Measurements from ENCODE around the gene GDF11. TPM values are rescaled to one million over a fixed set of nuclear protein-coding genes. Genes with fewer than 3 reads are reported as not detected.

Gene GDF11
- total RNA-seq, 1 donor from 2014 or later, result 52.4 TPM

DNA sequence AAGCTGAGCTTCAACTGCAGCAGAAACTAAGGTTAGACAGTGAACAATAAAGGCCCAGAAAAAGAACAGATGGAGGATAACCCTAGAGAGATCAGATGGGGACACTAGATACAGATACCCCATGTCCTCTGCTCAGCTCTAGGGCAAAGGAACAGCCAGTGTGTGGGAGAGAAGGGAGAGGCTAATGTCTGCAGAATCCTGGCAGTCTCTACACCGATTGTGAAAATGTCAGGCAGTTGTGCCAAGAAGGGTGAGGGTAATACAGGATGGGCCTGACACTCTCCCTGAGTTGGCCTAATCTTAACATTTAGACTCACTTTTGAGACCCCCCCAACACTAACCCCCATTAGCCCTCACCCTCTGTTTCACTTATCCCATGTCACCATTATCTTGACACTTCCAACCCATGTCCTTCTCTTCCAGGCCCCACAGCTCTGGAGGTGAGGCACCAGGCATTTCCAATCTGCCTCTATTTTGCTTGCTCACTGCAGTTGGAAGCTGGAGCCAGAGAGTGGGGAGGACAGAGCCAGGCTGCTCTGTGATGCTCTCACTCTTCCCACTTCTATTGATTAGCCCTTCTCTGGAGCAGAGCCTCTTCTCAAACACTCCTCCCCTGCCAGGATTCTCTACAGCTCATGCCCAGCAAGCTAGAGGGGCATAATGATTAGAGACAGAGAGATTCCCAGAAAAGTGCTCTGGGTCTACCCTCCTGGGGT is 30.1 kb upstream of the GDF11 start:
- Mint-ChIP-seq H3K9me3 (ENCODE audit: unreplicated experiment) (peaks cover 12% of the 10 kb centered on the region), H3K4me3 (ENCODE audit: unreplicated experiment) (peak overlapping the region; percentile 37), H3K27ac (ENCODE audit: unreplicated experiment) (no peak overlapping the region), H3K4me1 (ENCODE audit: low read depth, unreplicated experiment) (peaks cover 21% of the 10 kb centered on the region), H3K36me3 (ENCODE audit: unreplicated experiment) (no peaks in the 10 kb centered on the region), H3K27me3 (ENCODE audit: unreplicated experiment) (peaks cover 17% of the 10 kb centered on the region)
- peak; percentile 10 for DNase-seq
- TF ChIP-seq, protein P1, sequence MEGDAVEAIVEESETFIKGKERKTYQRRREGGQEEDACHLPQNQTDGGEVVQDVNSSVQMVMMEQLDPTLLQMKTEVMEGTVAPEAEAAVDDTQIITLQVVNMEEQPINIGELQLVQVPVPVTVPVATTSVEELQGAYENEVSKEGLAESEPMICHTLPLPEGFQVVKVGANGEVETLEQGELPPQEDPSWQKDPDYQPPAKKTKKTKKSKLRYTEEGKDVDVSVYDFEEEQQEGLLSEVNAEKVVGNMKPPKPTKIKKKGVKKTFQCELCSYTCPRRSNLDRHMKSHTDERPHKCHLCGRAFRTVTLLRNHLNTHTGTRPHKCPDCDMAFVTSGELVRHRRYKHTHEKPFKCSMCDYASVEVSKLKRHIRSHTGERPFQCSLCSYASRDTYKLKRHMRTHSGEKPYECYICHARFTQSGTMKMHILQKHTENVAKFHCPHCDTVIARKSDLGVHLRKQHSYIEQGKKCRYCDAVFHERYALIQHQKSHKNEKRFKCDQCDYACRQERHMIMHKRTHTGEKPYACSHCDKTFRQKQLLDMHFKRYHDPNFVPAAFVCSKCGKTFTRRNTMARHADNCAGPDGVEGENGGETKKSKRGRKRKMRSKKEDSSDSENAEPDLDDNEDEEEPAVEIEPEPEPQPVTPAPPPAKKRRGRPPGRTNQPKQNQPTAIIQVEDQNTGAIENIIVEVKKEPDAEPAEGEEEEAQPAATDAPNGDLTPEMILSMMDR (IDR thresholded peaks at IDR 0.05; ENCODE audit: partially characterized antibody, unreplicated experiment), result no peak

DNA sequence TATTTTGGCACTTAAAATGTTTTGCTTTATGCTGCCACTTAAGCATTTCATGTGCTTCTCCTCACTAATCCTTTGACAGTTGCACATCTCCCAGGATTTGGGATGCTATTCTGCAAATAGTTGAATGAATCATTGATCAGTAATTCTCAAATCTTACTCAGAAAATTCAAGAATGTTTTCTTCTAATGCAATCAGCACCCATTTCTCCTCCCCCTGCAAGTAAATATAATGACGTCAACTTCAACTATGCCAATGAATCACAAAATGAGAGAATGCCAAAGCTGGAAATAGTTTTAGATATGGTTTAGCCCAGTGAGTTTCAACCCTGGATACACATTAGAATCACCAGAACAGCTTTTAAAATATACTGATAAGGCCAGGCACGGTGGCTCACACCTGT is 29.2 kb upstream of the GDF11 start:
- H3K4me3 Mint-ChIP-seq (ENCODE audit: unreplicated experiment), result no peak overlapping the region
- no peak overlapping the region for H3K27ac Mint-ChIP-seq (ENCODE audit: unreplicated experiment)
- H3K27me3 Mint-ChIP-seq (ENCODE audit: unreplicated experiment), result peaks cover 15% of the 10 kb centered on the region

DNA sequence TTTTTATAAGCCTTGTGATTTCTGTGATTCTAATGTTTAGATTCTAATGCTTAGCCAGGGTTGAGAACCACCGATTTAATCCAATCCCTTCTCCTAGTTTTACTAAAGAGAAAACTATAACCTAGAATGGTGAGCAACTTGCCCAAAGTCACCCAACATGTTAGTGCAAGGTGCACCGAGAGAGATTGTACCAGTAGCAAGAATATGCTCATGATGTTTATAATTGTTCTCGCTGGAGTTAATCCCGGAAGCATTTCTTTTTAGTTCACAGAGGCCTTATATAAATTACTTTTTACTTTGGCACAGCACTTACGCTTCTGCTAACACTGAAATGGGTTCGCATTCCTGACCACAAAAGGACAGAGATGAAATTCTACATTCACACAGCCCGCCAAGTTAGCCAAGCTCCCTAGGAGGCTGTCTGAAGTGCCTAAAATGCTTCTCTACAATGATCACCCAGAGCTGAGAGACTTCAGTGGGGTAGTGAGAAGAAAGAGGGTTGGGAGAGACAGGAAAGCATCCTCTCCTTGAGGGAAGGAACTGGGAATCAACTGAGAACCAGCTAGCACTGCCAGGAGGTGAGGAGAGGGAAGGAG is 27.7 kb upstream of the GDF11 start:
- peaks cover 26% of the 10 kb centered on the region for H3K4me1 Mint-ChIP-seq (ENCODE audit: low read depth, unreplicated experiment)
- H3K9me3 Mint-ChIP-seq (ENCODE audit: unreplicated experiment), result peaks cover 12% of the 10 kb centered on the region
- peak overlapping the region; percentile 93 for H3K4me3 Mint-ChIP-seq (ENCODE audit: unreplicated experiment)
- H3K27me3 Mint-ChIP-seq (ENCODE audit: unreplicated experiment), result peaks cover 12% of the 10 kb centered on the region
- DNase-seq, result no peak
- H3K27ac Mint-ChIP-seq (ENCODE audit: unreplicated experiment), result peak overlapping the region; percentile 88
- no peaks in the 10 kb centered on the region for H3K36me3 Mint-ChIP-seq (ENCODE audit: unreplicated experiment)
- TF ChIP-seq, protein P1 (IDR thresholded peaks at IDR 0.05; ENCODE audit: partially characterized antibody, unreplicated experiment), result no peak

More for the DNA sequence above, 29.2 kb upstream of the GDF11 start:
- Mint-ChIP-seq H3K9me3 (ENCODE audit: unreplicated experiment) (peaks cover 12% of the 10 kb centered on the region), H3K4me1 (ENCODE audit: low read depth, unreplicated experiment) (peaks cover 25% of the 10 kb centered on the region), H3K36me3 (ENCODE audit: unreplicated experiment) (no peaks in the 10 kb centered on the region)
- DNase-seq, result no peak
- TF ChIP-seq, protein P1 (IDR thresholded peaks at IDR 0.05; ENCODE audit: partially characterized antibody, unreplicated experiment), result no peak

DNA sequence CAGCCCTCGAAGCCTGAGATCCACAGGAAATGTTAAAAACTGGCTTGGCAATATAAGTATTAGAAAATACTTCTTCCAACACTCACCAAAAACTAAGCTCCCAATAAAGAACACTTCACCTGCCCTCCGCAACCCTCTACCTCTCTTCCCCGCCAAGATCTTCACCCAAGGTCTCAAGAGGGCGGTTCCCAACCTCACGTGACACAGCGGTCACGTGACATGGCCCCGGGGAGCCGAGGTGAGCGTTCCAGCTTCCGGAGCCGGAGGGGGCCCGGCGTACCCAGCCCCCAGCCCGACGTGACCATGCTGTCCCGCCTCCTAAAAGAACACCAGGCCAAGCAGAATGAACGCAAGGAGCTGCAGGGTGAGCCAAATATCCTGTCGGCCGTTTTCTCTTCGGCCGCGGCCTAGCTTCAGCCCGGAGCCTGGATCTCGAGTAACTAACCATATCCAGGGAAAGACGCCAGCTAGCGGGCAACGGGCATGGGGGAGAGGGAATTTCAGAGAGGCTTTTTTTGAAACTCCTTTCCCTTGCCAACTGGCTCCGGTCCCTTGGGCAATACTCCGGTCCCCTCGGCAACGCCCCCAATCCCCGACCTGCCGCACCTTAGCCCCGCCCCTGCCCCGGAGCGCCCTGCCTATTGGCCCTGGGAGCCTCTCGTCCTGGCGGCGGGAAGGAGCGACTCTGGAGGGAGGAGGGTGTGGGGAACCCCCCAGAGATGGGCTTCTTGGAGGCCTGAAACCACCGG is 26.9 kb upstream of the GDF11 start, which contains the start of gene BLOC1S1:
BLOC1S1 (plus strand) TSS at position 214 of the 749 bp plus-strand sequence; CDS start at position 220, 6 bp downstream.
- DNase-seq, result peak; percentile 94
- Mint-ChIP-seq H3K4me1 (ENCODE audit: low read depth, unreplicated experiment) (peaks cover 28% of the 10 kb centered on the region), H3K27me3 (ENCODE audit: unreplicated experiment) (peaks cover 12% of the 10 kb centered on the region), H3K27ac (ENCODE audit: unreplicated experiment) (peak within 1 kb of the TSS; percentile 88), H3K9me3 (ENCODE audit: unreplicated experiment) (peaks cover 12% of the 10 kb centered on the region), H3K4me3 (ENCODE audit: unreplicated experiment) (peak within 1 kb of the TSS; percentile 93), H3K36me3 (ENCODE audit: unreplicated experiment) (no peaks in the 10 kb centered on the region)
- TF ChIP-seq, protein P1 (IDR thresholded peaks at IDR 0.05; ENCODE audit: partially characterized antibody, unreplicated experiment), result no peak
